PC-3 (cell line): ENCODE results near the gene CLEC4E. TPM values are rescaled to one million over a fixed set of nuclear protein-coding genes. Genes with fewer than 3 reads are reported as not detected.

Experiments
- ATAC-seq: fragments of 200-7000 bp; cut with Tn5 transposase; 2 replicates; pipeline ENCODE4 v1.9.1; 2020; ENCODE audit warnings: mild to moderate bottlenecking, moderate library complexity
- BruUV-seq: library from RNA; stranded (reverse); fragments of 400-500 nt; replicated peaks from 2 replicates; lab custom pipeline; 2021; lab: Mats Ljungman, UMichigan
- CTCF ChIA-PET: fragments of 300-600 bp; sonication (Branson Sonifier 250); formaldehyde crosslinking; loops from one replicate; lab custom pipeline; 2022; ENCODE audit warnings: antibody characterized with exemption; lab: Charles Lee
- POLR2A ChIA-PET: fragments of 300-600 bp; sonication (Branson Sonifier 250); formaldehyde crosslinking; loops from one replicate; lab custom pipeline; 2022; ENCODE audit warnings: antibody characterized with exemption; ENCODE audit not compliant: unreplicated experiment; lab: Charles Lee
- DNase-seq: peaks from one replicate; pipeline ENCODE4 v3.0.0-alpha.2; 2015
- H2AFZ ChIP-seq: fragments of 300-600 bp; sonication (generic); 2 replicates; pipeline ENCODE4 v1.6.0; 2016; ENCODE audit warnings: antibody characterized with exemption, low read length
- H3F3A ChIP-seq: fragments of 300-600 bp; sonication (generic); one replicate; pipeline ENCODE4 v1.6.0; 2017; ENCODE audit warnings: antibody characterized with exemption, low read length, control low read depth, mild to moderate bottlenecking; ENCODE audit not compliant: unreplicated experiment
- H3K27ac ChIP-seq: fragments of 300-600 bp; sonication (generic); 2 replicates; pipeline ENCODE4 v1.5.1; 2016; ENCODE audit warnings: mild to moderate bottlenecking, low read length
- H3K27me3 ChIP-seq: fragments of 300-600 bp; sonication (generic); 2 replicates; pipeline ENCODE4 v1.6.1; 2016; ENCODE audit warnings: low read length, mixed read lengths
- H3K36me3 ChIP-seq: fragments of 300-600 bp; sonication (generic); 2 replicates; pipeline ENCODE4 v1.6.1; 2016; ENCODE audit warnings: low read depth, mixed run types, low read length, mixed read lengths
- H3K4me1 ChIP-seq: fragments of 300-600 bp; sonication (generic); 2 replicates; pipeline ENCODE4 v1.5.1; 2016; ENCODE audit warnings: low read length; ENCODE audit not compliant: insufficient read depth
- H3K4me2 ChIP-seq: fragments of 300-600 bp; sonication (generic); 2 replicates; pipeline ENCODE4 v1.6.0; 2016; ENCODE audit warnings: low read length
- H3K4me3 ChIP-seq: fragments of 300-600 bp; sonication (generic); 2 replicates; pipeline ENCODE4 v1.5.1; 2016; ENCODE audit warnings: mild to moderate bottlenecking, low read length, mixed read lengths
- H3K79me2 ChIP-seq: fragments of 300-600 bp; sonication (generic); 2 replicates; pipeline ENCODE4 v1.6.1; 2017; ENCODE audit warnings: low read length, mixed read lengths
- H3K9ac ChIP-seq: fragments of 300-600 bp; sonication (generic); 2 replicates; pipeline ENCODE4 v1.6.0; 2016; ENCODE audit warnings: mild to moderate bottlenecking, low read length
- H3K9me2 ChIP-seq: fragments of 300-600 bp; sonication (generic); replicated peaks from 2 replicates; pipeline ENCODE4 v1.6.1; 2016; ENCODE audit warnings: mixed run types, low read length, mixed read lengths
- H3K9me3 ChIP-seq: fragments of 300-600 bp; sonication (generic); 2 replicates; pipeline ENCODE4 v1.6.1; 2016; ENCODE audit warnings: low read length, mixed read lengths
- H4K20me1 ChIP-seq: fragments of 300-600 bp; sonication (generic); 2 replicates; pipeline ENCODE4 v1.6.1; 2016; ENCODE audit warnings: low read length, mixed read lengths
- EZH2 ChIP-seq: fragments of 300-600 bp; sonication (generic); IDR thresholded peaks from one replicate; pipeline ENCODE4 v1.6.1; 2017; ENCODE audit warnings: antibody characterized with exemption, mild to moderate bottlenecking, low read length; ENCODE audit not compliant: unreplicated experiment
- EZH2phosphoT487 ChIP-seq: fragments of 300-600 bp; sonication (generic); IDR thresholded peaks from 2 replicates; pipeline ENCODE4 v1.6.1; 2018; ENCODE audit warnings: mild to moderate bottlenecking, antibody characterized with exemption, low read length, borderline replicate concordance
- intact Hi-C: fragments of 100-400 bp; cut with micrococcal nuclease; formaldehyde crosslinking; loops from 2 replicates; pipeline ENCODE4 v1.9.0; 2023
- total RNA-seq: library from RNA; depleted of rRNA; stranded (reverse); fragments of >200 nt; gene quantifications from 2 replicates; pipeline ENCODE4 v1.2.3, GENCODE V29; 2014
- TF ChIP-seq, protein P1 (sequence below): fragments of 300-600 bp; sonication (generic); conservative IDR thresholded peaks from 2 replicates; pipeline ENCODE4 v1.5.1; 2017; ENCODE audit warnings: antibody characterized with exemption, low read depth, mild to moderate bottlenecking, low read length

CLEC4E gene
- total RNA-seq, 1 experiment from 2014 or later: not detected

DNA sequence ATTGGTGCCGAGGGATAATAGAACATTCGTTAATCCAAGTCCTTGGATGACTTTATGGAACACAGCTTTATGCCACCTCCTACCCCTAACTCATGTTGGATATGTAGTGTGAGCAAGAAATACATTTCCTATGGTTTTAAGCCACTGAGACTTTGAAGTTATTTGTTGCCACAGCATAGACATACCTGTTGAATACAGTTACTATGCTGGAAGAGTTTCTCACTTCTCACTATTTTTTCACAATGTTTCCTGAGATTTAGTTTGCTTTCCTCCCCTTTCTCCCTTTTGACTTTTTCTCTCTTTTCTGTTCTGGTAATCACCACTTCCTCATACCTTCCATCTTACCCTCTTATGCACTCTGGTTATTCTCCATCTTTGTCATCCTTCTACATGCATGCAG is 7.5 kb upstream of the CLEC4E start:
- TF ChIP-seq EZH2 (no peak), EZH2phosphoT487 (no peak)
- TF ChIP-seq, protein P1, sequence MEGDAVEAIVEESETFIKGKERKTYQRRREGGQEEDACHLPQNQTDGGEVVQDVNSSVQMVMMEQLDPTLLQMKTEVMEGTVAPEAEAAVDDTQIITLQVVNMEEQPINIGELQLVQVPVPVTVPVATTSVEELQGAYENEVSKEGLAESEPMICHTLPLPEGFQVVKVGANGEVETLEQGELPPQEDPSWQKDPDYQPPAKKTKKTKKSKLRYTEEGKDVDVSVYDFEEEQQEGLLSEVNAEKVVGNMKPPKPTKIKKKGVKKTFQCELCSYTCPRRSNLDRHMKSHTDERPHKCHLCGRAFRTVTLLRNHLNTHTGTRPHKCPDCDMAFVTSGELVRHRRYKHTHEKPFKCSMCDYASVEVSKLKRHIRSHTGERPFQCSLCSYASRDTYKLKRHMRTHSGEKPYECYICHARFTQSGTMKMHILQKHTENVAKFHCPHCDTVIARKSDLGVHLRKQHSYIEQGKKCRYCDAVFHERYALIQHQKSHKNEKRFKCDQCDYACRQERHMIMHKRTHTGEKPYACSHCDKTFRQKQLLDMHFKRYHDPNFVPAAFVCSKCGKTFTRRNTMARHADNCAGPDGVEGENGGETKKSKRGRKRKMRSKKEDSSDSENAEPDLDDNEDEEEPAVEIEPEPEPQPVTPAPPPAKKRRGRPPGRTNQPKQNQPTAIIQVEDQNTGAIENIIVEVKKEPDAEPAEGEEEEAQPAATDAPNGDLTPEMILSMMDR: no peak
- BruUV-seq: no TSS peak
- intact Hi-C loops: loop anchor here (10.0 kb wide), 1 partner anchor 497 kb away; no protein-coding TSS in a partner anchor
- Histone ChIP-seq H3K27me3 (peaks cover 13% of the 10 kb centered on the region; the same call in 1 of the 2 replicates), H3K4me3 (no peak overlapping the region), H3K79me2 (no peaks in the 10 kb centered on the region), H3K4me1 (no peaks in the 10 kb centered on the region), H3K4me2 (no peak overlapping the region), H3K9ac (no peak overlapping the region), H3K9me2 (no peaks in the 10 kb centered on the region), H3K9me3 (no peaks in the 10 kb centered on the region), H2AFZ (no peak overlapping the region), H4K20me1 (no peaks in the 10 kb centered on the region), H3K27ac (no peak overlapping the region), H3K36me3 (no peaks in the 10 kb centered on the region), H3F3A (no peaks in the 10 kb centered on the region)
- ChIA-PET CTCF (no interaction called here), POLR2A (no interaction called here)
- ATAC-seq (no peak), DNase-seq (no peak)

DNA sequence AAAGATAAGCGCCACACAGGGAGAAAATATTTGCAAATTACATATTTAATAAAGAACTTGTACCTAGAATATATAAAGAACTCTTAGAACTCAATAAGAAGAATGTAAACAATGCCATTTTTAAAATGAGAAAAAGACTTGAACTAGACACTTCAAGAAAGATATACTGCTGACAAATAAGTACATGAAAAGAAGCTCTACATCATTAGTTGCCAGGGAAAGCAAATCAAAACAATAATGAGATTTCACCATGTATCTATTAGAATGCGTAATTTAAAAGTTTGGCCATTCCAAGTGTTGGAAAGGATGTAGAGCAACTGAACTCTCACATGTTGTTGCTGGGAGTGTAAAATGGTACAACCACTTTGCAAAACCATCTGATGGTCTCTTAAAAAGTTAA is 6.9 kb upstream of the CLEC4E start:
- intact Hi-C loops: loop anchor here (10.0 kb wide), 1 partner anchor 497 kb away; no protein-coding TSS in a partner anchor
- no peaks in the 10 kb centered on the region for H3K79me2 ChIP-seq
- CTCF ChIA-PET: no interaction called here

DNA sequence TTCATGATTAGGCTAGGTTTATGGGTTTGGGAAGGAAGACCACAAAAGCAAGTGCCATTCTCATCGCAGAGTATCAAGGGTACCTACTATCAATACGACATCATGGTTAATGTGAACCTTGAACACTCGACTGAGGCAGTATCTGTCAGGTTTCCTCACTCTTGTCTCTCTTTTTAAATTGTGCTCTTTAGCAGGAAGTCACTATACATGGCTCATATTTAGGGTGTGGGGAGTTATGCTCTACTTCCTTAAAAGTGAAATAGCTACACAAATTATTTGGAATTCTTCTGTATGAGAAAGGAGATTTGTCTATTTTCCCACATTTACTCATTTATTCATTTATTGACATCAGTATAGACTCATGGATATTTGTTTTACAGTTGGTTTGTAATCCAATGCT is 5.9 kb upstream of the CLEC4E start:
- Histone ChIP-seq H3K27me3 (peaks cover 7% of the 10 kb centered on the region; the same call in 1 of the 2 replicates), H3K9me2 (no peaks in the 10 kb centered on the region), H4K20me1 (no peaks in the 10 kb centered on the region), H3K27ac (no peak overlapping the region), H2AFZ (no peak overlapping the region), H3K9me3 (no peaks in the 10 kb centered on the region), H3K9ac (no peak overlapping the region), H3K4me1 (no peaks in the 10 kb centered on the region), H3K36me3 (no peaks in the 10 kb centered on the region), H3F3A (no peaks in the 10 kb centered on the region), H3K4me2 (no peak overlapping the region), H3K4me3 (no peak overlapping the region), H3K79me2 (no peaks in the 10 kb centered on the region)
- TF ChIP-seq, protein P1: no peak
- no peak for TF ChIP-seq EZH2
- TF ChIP-seq EZH2phosphoT487: no peak
- CTCF ChIA-PET: no interaction called here
- intact Hi-C loops: loop anchor here (10.0 kb wide), 1 partner anchor 498 kb away; no protein-coding TSS in a partner anchor
- no TSS peak for BruUV-seq
- POLR2A ChIA-PET: no interaction called here
- DNase-seq (no peak), ATAC-seq (no peak)

More for the DNA sequence above, 6.9 kb upstream of the CLEC4E start:
- Histone ChIP-seq H3K4me1 (no peaks in the 10 kb centered on the region), H3K27ac (no peak overlapping the region), H2AFZ (no peak overlapping the region), H3K27me3 (peaks cover 13% of the 10 kb centered on the region; the same call in 1 of the 2 replicates), H3K9me2 (no peaks in the 10 kb centered on the region), H3F3A (no peaks in the 10 kb centered on the region), H3K9me3 (no peaks in the 10 kb centered on the region), H3K4me3 (no peak overlapping the region), H3K9ac (no peak overlapping the region), H3K4me2 (no peak overlapping the region), H4K20me1 (no peaks in the 10 kb centered on the region), H3K36me3 (no peaks in the 10 kb centered on the region)
- POLR2A ChIA-PET: no interaction called here
- DNase-seq: no peak
- no TSS peak for BruUV-seq
- TF ChIP-seq EZH2phosphoT487: no peak
- no peak for TF ChIP-seq EZH2
- TF ChIP-seq, protein P1: no peak
- no peak for ATAC-seq
